Uterus (tissue), 2 donors: ENCODE measurements around the gene HDGFL3.

ENCODE experiments used
- POLR2A ChIP-seq, 2 donors: fragments of 450-650 bp; IDR thresholded peaks; one replicate each; pipeline ENCODE4 v1.6.1; 2016; ENCODE audit warnings: antibody characterized with exemption in 2 of 2, mild to moderate bottlenecking in 1 of 2, moderate library complexity in 1 of 2
- TF ChIP-seq, protein P1 (sequence below), 4 experiments: fragments of 200-600 bp in 2 of 4; fragments of 450-650 bp in 2 of 4; sonication (generic) in 2 of 4; IDR thresholded peaks; one replicate each; pipeline ENCODE4 v1.5.1; 2016 to 2019; ENCODE audit warnings: antibody characterized with exemption in 4 of 4, mild to moderate bottlenecking in 2 of 4, moderate library complexity in 1 of 4

DNA sequence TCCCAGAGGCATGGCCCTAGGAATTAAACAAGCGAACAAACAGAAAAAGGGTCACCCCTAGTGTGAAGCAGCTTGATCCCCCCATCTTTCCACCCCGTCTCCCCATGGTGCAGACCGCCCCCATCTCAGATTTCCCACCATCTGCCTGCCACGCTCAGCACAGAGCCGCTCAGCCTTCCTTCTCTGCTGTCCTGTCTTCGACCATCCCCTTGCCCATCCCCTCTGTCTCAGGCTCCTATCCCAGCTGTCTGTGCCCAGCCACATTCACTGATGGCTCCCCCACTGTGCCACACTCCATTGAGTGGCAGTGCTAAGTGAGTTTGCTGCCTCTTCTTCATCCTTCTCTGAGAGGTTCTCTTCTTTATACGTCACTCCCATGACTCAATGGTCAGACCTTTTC, 128.9 kb downstream of the HDGFL3 start:
- TF ChIP-seq POLR2A (IDR thresholded peaks at IDR 0.05) = no peak
- TF ChIP-seq, protein P1, sequence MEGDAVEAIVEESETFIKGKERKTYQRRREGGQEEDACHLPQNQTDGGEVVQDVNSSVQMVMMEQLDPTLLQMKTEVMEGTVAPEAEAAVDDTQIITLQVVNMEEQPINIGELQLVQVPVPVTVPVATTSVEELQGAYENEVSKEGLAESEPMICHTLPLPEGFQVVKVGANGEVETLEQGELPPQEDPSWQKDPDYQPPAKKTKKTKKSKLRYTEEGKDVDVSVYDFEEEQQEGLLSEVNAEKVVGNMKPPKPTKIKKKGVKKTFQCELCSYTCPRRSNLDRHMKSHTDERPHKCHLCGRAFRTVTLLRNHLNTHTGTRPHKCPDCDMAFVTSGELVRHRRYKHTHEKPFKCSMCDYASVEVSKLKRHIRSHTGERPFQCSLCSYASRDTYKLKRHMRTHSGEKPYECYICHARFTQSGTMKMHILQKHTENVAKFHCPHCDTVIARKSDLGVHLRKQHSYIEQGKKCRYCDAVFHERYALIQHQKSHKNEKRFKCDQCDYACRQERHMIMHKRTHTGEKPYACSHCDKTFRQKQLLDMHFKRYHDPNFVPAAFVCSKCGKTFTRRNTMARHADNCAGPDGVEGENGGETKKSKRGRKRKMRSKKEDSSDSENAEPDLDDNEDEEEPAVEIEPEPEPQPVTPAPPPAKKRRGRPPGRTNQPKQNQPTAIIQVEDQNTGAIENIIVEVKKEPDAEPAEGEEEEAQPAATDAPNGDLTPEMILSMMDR (IDR thresholded peaks at IDR 0.05) = no peak
